ELF-1 (cell line): ENCODE results near the gene STK25.

Source experiments
- DNase-seq: peaks from one replicate; pipeline ENCODE4 v3.0.0-alpha.2; 2016; ENCODE audit warnings: low read depth, low spot score

Gene STK25

DNA sequence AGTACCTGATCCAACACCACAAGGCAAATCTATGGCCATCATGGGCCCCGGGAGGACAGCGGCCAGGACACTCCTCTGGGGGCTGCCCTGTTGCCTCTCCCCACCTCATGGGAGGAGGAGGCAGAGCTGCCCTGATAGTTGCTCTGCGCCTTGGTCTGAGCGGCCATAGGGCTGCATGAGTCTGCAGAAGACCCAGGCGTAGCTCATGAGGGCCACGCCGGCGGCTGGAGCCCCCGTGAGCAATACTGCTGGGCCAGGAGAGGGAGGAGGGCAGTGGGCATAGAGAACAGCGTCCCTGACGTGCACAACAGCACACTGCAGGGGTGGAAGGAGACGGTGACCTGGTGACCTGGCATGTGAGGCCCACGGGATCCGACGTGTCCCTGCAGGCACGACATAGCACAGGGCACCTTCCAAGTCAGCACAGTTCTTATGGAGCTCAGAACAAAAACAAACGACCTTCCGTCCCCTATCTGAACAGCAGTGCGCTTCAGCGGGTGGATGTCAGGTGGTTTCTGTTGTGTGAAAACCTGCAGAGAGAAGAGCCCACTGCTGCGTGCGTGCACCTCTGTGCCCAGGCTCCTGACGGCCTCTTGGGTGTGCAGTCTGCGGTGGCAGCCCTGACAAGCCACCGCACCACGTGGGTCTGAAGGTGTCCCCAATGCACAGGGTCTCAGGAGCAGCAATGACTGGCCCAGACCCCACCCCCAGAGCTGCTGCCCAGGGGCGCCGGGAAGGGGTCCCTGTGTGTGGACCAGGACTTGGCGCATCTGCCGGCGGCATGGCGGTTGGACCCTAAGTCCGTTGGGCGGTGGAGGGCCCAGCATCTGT is 13.0 kb downstream of the STK25 start:
- no peak for DNase-seq

GRCh38 chr2:241494311-241494908 is 14.0 kb downstream of the STK25 start:
- DNase-seq = no peak

DNA sequence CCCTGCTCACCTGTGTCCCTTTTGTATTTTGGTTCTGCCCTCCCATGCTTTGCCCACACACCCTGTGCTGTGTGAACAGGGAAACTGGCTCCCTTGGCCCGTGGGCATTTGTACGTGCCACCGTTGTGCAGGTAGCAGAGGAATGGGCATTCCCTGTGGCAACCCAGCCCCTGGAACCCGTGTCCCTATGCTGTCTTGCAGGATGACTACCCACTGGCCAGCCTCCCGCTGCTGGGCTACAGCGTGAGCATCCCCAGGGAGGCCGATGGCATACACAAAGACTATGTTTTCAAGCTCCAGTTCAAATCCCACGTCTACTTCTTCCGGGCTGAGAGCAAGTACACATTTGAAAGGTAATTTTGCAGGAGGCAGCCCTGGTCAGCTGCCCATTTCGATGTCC is 15.3 kb downstream of the STK25 start:
- DNase-seq = no peak

GRCh38 chr2:241492174-241492565 is 16.2 kb downstream of the STK25 start:
- no peak for DNase-seq

DNA sequence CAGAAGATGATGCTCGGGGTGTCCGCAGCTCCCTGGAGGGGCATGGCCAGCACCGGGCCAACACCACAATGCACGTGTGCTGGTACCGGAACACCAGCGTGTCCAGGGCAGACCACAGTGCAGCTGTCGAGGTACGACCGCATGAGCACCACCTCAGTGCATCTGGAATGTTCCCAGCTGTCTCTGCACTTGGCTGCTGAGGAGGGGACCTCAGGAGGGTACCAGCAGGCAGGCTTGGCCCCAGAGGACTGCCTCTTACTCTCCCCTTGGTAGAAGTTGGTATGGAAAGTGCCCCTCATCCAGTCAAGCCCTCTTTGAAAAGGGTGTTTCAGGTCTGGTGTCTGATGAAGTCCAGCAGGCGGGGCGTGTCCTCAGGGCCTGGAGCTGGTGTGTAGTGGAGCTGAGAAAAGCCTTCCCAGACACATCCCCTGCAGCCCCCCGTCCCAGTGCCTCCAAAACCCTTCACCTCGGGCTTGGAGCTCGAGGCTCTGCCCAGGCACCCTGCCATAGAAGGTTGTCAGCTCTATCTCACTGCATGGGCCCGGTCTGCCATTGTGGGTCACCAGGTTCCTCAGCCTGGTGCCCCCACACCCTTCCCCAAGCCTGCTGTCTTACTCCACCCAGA is 16.7 kb downstream of the STK25 start:
- no peak for DNase-seq

DNA sequence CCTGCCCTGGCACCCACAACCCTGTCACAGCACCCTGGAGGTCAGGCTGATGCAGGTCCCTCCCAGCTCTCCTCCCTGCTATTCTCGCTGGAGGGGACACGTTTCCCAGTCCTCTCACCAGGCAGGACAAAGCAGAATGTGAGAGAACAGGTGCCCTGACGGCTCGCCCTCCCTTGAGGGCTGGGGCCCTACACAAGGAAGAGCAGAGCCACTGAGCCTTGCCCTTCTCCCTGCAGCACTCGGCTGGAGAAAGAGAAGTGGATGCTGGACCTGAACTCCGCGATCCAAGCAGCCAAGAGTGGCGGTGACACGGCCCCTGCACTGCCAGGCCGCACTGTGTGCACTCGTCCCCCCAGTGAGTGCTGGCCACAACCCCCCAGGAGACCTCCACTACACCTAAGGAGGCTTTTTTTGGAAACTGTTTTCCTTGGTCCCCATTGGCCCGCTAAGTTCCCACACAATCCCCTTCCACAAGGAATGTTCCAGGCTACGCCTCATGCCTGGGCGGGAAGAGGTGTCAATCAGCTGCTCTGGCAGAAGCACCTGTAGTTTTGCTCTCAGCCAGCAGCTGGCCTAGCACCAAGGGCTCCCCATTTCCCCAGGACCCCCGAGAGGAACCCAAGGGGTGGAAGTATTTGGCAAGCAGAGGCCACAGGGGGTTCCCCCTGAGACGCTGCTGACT is 17.4 kb downstream of the STK25 start:
- no peak for DNase-seq

GRCh38 chr2:241489733-241490680 is 18.4 kb downstream of the STK25 start:
- no peak for DNase-seq

DNA sequence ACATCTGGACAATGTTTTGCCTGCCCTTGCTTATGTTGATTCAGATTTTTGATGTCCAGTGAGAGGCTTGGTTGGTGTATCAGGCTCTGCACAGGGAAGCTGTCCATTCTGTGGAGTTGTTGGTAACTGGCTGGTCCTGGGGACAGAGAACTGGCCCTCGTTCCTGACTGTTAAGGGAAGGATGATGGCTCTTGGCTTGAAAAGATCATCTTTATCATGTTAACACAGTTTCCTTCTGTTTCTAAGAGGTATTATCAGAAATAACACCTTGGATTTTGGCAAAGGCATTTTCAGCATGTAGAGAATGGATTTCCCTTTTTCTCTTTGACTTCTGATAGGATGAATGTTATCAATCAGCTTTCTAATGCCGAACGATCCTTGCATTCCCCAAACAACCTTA is 19.3 kb downstream of the STK25 start:
- no peak for DNase-seq

- no peak for DNase-seq
Measured at GRCh38 chr2:241485172-241485911, 23.0 kb downstream of the STK25 start.

GRCh38 chr2:241483305-241483704 is 25.1 kb downstream of the STK25 start:
- no peak for DNase-seq

DNA sequence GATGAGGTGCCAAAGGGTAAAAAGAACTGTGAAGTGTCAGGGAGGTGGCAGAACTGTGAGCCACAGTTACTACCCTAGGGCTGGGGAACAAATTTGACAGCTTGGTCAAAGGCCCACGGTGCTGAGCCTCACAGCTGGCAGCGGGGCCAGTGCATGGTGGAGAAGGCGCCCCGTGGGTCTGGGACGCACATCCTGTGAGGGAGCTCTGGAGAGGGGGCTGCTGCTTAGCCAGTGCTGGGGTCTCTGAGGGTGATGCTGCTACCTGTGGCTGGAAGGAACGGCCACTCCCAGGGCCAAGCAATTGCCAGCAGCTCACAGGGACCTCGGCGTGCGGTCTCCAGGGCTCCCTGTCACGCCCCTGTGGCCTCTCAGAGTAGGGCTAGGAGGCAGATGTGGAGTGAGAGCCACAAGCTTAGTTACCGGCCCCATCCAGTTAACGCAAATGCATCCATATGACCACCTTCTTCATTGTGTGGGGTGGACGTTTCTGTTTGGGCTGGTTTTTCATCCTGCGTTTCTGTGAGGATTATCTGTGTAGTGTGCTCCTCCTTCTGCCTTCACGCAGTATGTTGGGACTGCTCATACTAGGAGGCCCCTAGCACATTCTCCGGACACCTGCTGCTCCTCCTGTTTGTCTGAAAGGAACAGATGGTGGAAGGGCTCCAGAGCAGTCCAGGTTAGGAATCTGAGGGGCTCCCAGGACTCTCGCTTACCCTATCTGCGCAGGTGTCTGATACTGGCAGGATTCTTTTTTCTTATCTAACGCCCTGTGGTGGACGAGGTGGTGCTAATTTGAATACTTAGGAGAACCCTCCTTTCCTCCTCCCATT is 26.0 kb downstream of the STK25 start:
- DNase-seq = no peak

DNA sequence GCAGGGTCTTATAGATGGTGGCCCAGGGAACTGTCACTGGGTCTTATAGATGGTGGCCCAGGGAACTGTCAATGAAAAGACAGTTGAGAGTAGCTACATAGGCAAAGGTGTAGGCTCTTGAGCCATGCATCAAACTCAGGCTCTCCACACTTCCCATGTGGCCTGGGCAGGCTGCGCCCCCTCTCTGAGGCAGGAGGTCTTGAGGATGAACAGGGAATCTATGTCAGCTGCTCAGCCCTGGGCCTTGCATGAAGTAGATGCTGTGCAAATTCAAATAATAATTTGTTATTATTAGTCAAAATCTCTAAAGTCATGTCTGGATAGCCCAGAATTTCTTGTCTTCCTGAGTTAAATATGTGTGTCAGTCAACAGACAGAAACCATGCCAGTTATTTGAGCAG is 26.7 kb downstream of the STK25 start:
- DNase-seq = no peak

GRCh38 chr2:241479026-241479898 is 29.1 kb downstream of the STK25 start:
- DNase-seq = no peak

DNA sequence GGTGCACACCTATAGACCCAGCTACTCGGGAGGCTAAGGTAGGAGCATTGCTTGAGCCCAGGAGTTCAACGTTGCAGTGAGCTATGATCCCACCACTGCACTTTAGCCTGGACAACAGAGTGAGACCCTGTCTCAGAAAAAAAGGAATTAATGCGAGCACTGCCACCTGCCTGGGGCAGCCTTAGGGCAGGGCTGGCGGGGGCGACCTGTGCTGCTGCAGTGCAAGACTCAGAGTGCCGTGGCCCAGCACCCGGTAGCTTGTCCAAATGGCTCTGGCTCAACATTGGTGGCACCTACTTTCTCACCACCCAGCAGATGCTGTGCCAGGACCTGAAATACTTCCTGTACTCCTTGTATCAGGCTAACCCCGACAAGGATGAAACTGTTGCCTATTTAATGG is 30.2 kb downstream of the STK25 start:
- no peak for DNase-seq

DNA sequence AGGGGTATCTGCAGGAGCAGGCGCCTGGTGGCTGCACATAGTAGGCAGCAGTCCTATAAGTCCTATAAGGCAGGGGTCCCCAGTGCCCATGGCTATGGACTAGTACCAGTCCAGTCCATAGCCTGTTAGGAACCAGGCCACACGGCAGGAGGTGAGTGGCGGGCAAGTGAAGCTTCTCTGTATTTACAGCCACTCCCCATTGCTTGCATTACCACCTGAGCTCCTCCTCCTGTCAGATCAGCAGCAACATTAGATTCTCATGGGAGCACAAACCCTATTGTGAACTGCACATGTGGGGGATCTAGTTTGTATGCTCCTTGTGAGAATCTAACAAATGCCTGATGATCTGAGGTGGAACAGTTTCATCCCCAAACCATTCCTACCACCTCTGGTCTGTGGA is 33.1 kb downstream of the STK25 start:
- no peak for DNase-seq

GRCh38 chr2:241473399-241473798 is 35.0 kb downstream of the STK25 start:
- DNase-seq = no peak

- no peak for DNase-seq
Measured at GRCh38 chr2:241469746-241470145, 38.6 kb downstream of the STK25 start.

DNA sequence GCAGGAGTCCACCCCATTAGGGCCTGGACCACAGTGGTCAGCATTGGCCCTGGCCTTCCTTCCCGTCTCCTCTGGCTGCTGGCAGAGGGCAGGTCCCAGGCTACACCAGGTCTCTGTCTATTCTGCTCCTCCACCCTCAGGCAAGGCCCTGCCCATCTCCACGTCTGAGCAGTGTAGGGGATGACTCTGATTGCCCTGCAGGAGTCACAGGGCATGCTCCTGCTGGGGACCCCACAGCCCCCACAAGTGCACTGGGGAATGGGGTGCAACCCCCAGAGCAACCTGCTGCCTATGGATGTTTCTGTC is 40.0 kb downstream of the STK25 start:
- no peak for DNase-seq
